ENCODE results near the gene RGCC. TPM values are rescaled to one million over a fixed set of nuclear protein-coding genes. Genes with fewer than 3 reads are reported as not detected.
A peak's percentile ranks its signal among the peaks of the same experiment; 100 is the strongest.

Gene RGCC
- polyA plus RNA-seq, 4 donors = 2.2 to 10.8 (median 7.2) TPM

DNA sequence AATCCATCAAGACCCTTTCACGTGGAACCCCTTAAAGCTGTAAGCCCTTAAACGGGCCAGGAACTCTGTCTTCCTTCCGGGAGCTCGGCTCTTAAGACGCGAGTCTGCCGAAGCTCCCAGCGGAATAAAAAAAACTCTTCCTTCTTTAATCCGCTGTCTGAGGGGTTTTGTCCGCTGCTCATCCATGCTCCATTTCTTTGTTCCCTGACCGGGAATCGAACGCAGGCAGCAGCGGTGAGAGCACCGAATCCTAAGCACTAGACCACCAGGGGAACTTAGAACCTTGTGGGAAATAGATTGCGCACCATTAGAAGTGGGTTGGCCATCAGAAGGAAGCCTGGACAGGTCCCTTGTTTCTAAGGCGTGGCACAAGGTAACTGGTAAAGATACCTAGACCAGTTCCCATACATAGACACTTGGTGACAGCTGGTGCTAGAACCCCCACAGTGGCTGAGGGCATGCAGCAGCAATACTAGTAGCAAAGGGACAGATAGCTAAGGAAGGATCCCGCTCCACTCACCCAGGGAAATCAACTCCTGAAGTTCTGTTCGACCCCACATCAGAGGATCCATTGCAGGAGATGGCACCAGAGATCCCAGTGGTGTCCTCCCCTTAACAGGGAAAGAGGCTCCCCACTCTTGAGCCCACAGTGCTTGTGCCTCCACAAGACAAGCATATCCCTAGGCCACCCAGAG, 1.5 kb upstream of the RGCC start:
- 61 to 66% (median 64%) methylated on average over 19 of the region's 19 CpGs for WGBS, 3 donors
- FAIRE-seq = no peak

DNA sequence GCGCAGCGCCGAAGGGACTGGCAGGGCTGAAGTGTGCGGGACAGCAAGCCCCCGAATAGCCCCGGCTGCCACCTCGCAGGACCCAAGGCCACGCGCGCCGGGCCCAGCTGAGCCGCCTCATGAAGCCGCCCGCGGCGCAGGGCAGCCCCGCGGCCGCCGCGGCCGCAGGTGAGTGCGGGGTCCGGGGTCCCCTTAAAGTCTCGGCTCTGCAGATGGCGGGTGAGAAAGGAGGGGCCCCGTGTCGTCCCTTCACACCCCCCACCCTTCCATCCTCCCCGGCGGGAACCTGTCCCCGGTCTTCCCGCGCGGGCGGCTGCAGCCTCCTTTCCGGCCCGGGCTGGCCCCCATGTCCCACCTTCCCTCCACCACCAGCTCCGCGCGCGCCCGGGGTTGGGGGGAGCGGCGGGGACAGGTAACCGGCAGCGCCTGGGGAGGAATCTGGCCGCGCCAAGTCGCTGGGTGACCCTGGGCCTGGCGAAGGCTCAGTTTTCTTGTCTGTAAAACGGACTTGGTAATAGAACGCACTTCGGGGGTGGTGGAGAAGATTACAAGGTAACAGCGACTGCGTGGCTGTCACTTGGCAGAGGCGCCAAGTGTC, 338 bp downstream of the RGCC start:
- DNase-seq (no peak), FAIRE-seq (no peak)
- no peaks in the 10 kb centered on the region for H3K9me3 ChIP-seq (ENCODE audit: control insufficient read depth in 2 of 2, insufficient read depth in 1 of 2, low read depth in 1 of 2, low read length in 1 of 2)
- 1% methylated on average over 32 to 56 of the region's 56 CpGs for WGBS, 3 donors
- no peaks in the 10 kb centered on the region for H3K36me3 ChIP-seq (ENCODE audit: control insufficient read depth in 3 of 3, insufficient read depth in 2 of 3, low read depth in 1 of 3, low read length in 3 of 3)
- H3K27ac ChIP-seq (ENCODE audit: low read depth in 1 of 3, low read length in 2 of 3) = peak overlapping the region in 2 of 3 donors; percentile 27 to 61
- H3K27me3 ChIP-seq (ENCODE audit: control insufficient read depth in 3 of 3, insufficient read depth in 3 of 3, low read length in 3 of 3) = peaks cover 0 to 40% (median 5%) of the 10 kb centered on the region in 3 donors
- peaks cover 0 to 8% (median 2%) of the 10 kb centered on the region in 3 donors for H3K4me1 ChIP-seq (ENCODE audit: control insufficient read depth in 3 of 3, insufficient read depth in 2 of 3, low read depth in 1 of 3, low read length in 2 of 3)
- H3K4me3 ChIP-seq (ENCODE audit: low read depth in 1 of 3, low read length in 3 of 3) = peak overlapping the region; percentile 40 to 72 (median 61)

More for the DNA sequence above, 1.5 kb upstream of the RGCC start:
- Histone ChIP-seq H3K36me3 (ENCODE audit: control insufficient read depth in 3 of 3, insufficient read depth in 2 of 3, low read depth in 1 of 3, low read length in 3 of 3) (no peaks in the 10 kb centered on the region), H3K9me3 (ENCODE audit: control insufficient read depth in 2 of 2, insufficient read depth in 1 of 2, low read depth in 1 of 2, low read length in 1 of 2) (no peaks in the 10 kb centered on the region), H3K27ac (ENCODE audit: low read depth in 1 of 3, low read length in 2 of 3) (no peak overlapping the region), H3K4me3 (ENCODE audit: low read depth in 1 of 3, low read length in 3 of 3) (no peak overlapping the region), H3K4me1 (ENCODE audit: control insufficient read depth in 3 of 3, insufficient read depth in 2 of 3, low read depth in 1 of 3, low read length in 2 of 3) (peaks cover 0 to 8% (median 2%) of the 10 kb centered on the region in 3 donors), H3K27me3 (ENCODE audit: control insufficient read depth in 3 of 3, insufficient read depth in 3 of 3, low read length in 3 of 3) (peaks cover 0 to 40% (median 5%) of the 10 kb centered on the region in 3 donors)
- peak in 1 of 2 donors; percentile 14 for DNase-seq

DNA sequence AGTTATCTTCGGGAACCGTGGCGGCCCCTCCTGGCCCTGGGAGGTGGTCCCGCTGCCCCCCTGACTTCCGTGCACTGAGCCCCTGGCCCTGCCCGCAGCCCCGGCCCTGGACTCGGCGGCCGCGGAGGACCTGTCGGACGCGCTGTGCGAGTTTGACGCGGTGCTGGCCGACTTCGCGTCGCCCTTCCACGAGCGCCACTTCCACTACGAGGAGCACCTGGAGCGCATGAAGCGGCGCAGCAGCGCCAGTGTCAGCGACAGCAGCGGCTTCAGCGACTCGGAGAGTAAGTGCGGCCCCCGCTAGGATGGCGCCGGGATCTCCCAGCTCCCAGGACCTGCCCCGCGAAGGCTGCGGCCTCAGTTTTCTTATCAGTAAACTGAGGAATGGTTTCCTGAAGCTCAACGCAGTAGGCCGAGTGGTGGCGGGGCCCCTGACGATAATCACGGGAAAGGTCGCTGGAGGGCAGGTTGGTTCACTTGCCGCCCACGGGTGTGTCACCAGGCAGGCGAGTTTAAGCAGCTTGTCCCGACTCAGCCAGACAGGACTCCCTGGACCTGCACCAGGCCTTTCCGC, 924 bp downstream of the RGCC start:
- H3K4me3 ChIP-seq (ENCODE audit: low read depth in 1 of 3, low read length in 3 of 3) = peak overlapping the region; percentile 40 to 72 (median 61)
- peak in 1 of 2 donors; percentile 55 for DNase-seq
- peaks cover 0 to 40% (median 5%) of the 10 kb centered on the region in 3 donors for H3K27me3 ChIP-seq (ENCODE audit: control insufficient read depth in 3 of 3, insufficient read depth in 3 of 3, low read length in 3 of 3)
- no peaks in the 10 kb centered on the region for H3K36me3 ChIP-seq (ENCODE audit: control insufficient read depth in 3 of 3, insufficient read depth in 2 of 3, low read depth in 1 of 3, low read length in 3 of 3)
- 0 to 2% (median 1%) methylated on average over 49 to 50 of the region's 50 CpGs for WGBS, 3 donors
- FAIRE-seq = no peak
- H3K4me1 ChIP-seq (ENCODE audit: control insufficient read depth in 3 of 3, insufficient read depth in 2 of 3, low read depth in 1 of 3, low read length in 2 of 3) = peaks cover 0 to 8% (median 2%) of the 10 kb centered on the region in 3 donors
- H3K9me3 ChIP-seq (ENCODE audit: control insufficient read depth in 2 of 2, insufficient read depth in 1 of 2, low read depth in 1 of 2, low read length in 1 of 2) = no peaks in the 10 kb centered on the region
- peak overlapping the region in 1 of 3 donors; percentile 61 for H3K27ac ChIP-seq (ENCODE audit: low read depth in 1 of 3, low read length in 2 of 3)

DNA sequence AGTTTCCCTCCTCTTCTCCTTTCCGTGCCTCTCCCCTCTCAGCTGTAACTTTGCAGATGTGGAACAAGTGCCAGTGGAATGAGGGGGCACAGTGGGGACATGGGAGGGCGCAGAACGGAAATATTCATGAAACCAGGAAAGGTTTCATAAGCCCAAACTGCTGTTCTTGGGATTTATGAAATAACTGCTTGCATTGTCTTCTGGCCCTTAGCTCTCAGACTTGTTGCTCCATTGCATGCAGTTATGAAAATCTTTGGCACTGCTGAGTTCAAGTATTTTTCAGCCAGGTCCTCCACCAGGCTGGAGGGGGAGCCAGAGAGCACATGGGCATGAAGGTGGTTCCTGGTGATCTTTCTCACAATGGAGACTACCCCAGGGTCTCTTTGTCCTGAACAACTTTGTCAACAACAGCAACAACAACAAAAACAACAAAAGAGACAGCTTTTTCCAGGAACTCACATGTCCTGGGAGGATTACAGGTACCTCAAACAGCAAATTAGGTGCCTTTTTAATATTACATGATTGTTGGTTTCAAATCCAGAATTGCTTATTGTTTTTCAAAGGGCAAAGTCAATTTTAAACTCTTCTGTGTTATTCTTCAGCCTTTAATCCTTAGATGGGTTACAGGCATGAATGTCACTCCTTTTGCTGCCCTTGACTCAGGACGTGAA, 1.5 kb downstream of the RGCC start:
- Histone ChIP-seq H3K27ac (ENCODE audit: low read depth in 1 of 3, low read length in 2 of 3) (peak overlapping the region in 1 of 3 donors; percentile 61), H3K4me3 (ENCODE audit: low read depth in 1 of 3, low read length in 3 of 3) (peak overlapping the region; percentile 40 to 72 (median 61)), H3K9me3 (ENCODE audit: control insufficient read depth in 2 of 2, insufficient read depth in 1 of 2, low read depth in 1 of 2, low read length in 1 of 2) (no peaks in the 10 kb centered on the region), H3K4me1 (ENCODE audit: control insufficient read depth in 3 of 3, insufficient read depth in 2 of 3, low read depth in 1 of 3, low read length in 2 of 3) (peaks cover 0 to 8% (median 2%) of the 10 kb centered on the region in 3 donors), H3K27me3 (ENCODE audit: control insufficient read depth in 3 of 3, insufficient read depth in 3 of 3, low read length in 3 of 3) (peaks cover 0 to 40% (median 5%) of the 10 kb centered on the region in 3 donors), H3K36me3 (ENCODE audit: control insufficient read depth in 3 of 3, insufficient read depth in 2 of 3, low read depth in 1 of 3, low read length in 3 of 3) (no peaks in the 10 kb centered on the region)
- FAIRE-seq = no peak
- WGBS, 3 donors = 36 to 51% (median 44%) methylated on average over 4 of the region's 4 CpGs
- peak; percentile 49 to 51 for DNase-seq

DNA sequence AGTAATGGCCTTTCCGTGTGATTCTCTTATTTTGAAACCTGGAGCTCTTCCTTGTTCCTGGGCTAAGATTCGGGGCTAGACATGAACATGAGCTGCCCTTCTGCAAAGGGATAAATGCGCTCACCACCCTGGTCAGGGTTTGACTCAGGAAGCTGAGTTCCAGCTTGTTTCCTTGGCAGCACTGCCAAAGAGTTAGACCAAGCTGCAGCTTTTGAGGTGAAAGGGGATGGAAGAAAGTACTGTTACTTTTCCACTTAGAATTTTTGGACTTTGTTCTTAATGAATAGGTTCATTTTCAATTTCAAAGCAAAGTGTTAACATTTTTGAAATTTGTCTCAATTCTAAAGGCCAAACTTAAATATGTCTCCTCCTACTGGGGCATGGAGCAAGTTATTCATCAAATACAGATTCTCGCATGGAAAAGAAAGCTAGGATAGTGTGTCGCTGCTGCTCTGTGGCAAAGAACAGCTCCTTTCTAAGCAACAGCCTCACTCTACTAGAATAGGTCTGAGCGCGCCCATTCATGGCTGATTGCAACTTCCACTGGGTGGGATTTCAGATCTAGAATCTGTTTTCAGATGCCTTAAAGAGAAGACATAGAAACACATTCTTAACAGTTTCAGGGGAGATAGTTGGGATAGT, 2.2 kb downstream of the RGCC start:
- DNase-seq (no peak), FAIRE-seq (no peak)
- no peaks in the 10 kb centered on the region for H3K36me3 ChIP-seq (ENCODE audit: control insufficient read depth in 3 of 3, insufficient read depth in 2 of 3, low read depth in 1 of 3, low read length in 3 of 3)
- peaks cover 0 to 8% (median 2%) of the 10 kb centered on the region in 3 donors for H3K4me1 ChIP-seq (ENCODE audit: control insufficient read depth in 3 of 3, insufficient read depth in 2 of 3, low read depth in 1 of 3, low read length in 2 of 3)
- no peaks in the 10 kb centered on the region for H3K9me3 ChIP-seq (ENCODE audit: control insufficient read depth in 2 of 2, insufficient read depth in 1 of 2, low read depth in 1 of 2, low read length in 1 of 2)
- H3K4me3 ChIP-seq (ENCODE audit: low read depth in 1 of 3, low read length in 3 of 3) = no peak overlapping the region
- H3K27me3 ChIP-seq (ENCODE audit: control insufficient read depth in 3 of 3, insufficient read depth in 3 of 3, low read length in 3 of 3) = peaks cover 0 to 40% (median 5%) of the 10 kb centered on the region in 3 donors
- WGBS, 3 donors = 80 to 91% (median 85%) methylated on average over 7 of the region's 7 CpGs
- H3K27ac ChIP-seq (ENCODE audit: low read depth in 1 of 3, low read length in 2 of 3) = no peak overlapping the region

DNA sequence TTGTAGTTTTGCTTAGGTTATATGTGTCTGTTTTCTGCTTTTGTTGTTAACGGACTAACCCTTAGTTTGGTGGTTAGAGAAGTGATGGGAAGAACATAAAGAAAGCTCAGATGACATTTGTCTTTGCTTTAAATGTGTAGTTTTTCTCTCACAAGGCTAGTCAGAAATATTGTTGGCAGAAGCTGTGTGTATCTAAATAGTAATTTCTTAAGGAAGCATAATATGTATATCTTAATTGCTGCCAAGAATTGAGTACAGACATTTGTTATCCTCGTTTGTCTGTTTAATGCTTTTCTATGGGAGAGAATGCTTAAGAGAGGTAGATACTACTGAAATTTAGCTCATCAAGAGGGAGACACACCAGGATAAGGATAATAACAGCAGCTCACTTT, 2.7 kb downstream of the RGCC start:
- 48 to 72% (median 65%) methylated on average over 2 of the region's 2 CpGs for WGBS, 3 donors
- peaks cover 0 to 40% (median 5%) of the 10 kb centered on the region in 3 donors for H3K27me3 ChIP-seq (ENCODE audit: control insufficient read depth in 3 of 3, insufficient read depth in 3 of 3, low read length in 3 of 3)
- FAIRE-seq = no peak

DNA sequence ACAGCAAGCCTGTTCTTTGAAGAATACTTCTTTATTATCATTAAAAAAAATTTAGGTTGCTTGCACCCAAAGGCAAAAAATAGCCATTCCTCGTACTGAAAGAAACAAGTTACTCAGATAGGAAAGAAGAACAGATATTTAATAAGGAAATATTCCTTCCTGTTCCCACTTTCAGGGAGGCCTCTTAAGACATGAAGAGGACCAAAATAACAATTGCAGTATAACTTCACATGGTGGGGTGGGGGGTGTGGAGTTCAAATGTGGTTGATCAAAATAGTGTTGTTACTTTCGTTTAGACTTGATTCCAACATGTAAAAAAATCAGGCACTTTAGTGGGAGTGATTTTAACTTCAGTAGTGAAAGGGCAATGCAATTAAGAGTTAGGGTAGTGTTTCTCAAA, 3.6 kb downstream of the RGCC start:
- Histone ChIP-seq H3K36me3 (ENCODE audit: control insufficient read depth in 3 of 3, insufficient read depth in 2 of 3, low read depth in 1 of 3, low read length in 3 of 3) (no peaks in the 10 kb centered on the region), H3K27ac (ENCODE audit: low read depth in 1 of 3, low read length in 2 of 3) (no peak overlapping the region), H3K27me3 (ENCODE audit: control insufficient read depth in 3 of 3, insufficient read depth in 3 of 3, low read length in 3 of 3) (peaks cover 0 to 33% (median 5%) of the 10 kb centered on the region in 3 donors), H3K9me3 (ENCODE audit: control insufficient read depth in 2 of 2, insufficient read depth in 1 of 2, low read depth in 1 of 2, low read length in 1 of 2) (no peaks in the 10 kb centered on the region), H3K4me3 (ENCODE audit: low read depth in 1 of 3, low read length in 3 of 3) (no peak overlapping the region), H3K4me1 (ENCODE audit: control insufficient read depth in 3 of 3, insufficient read depth in 2 of 3, low read depth in 1 of 3, low read length in 2 of 3) (peaks cover 0 to 8% (median 2%) of the 10 kb centered on the region in 3 donors)
- FAIRE-seq (no peak), DNase-seq (no peak)
- 39 to 44% (median 40%) methylated on average over 2 of the region's 2 CpGs for WGBS, 3 donors

More for the DNA sequence above, 2.7 kb downstream of the RGCC start:
- H3K36me3 ChIP-seq (ENCODE audit: control insufficient read depth in 3 of 3, insufficient read depth in 2 of 3, low read depth in 1 of 3, low read length in 3 of 3) = no peaks in the 10 kb centered on the region
- no peak overlapping the region for H3K4me3 ChIP-seq (ENCODE audit: low read depth in 1 of 3, low read length in 3 of 3)
- H3K27ac ChIP-seq (ENCODE audit: low read depth in 1 of 3, low read length in 2 of 3) = no peak overlapping the region
- H3K4me1 ChIP-seq (ENCODE audit: control insufficient read depth in 3 of 3, insufficient read depth in 2 of 3, low read depth in 1 of 3, low read length in 2 of 3) = peaks cover 0 to 8% (median 2%) of the 10 kb centered on the region in 3 donors
- DNase-seq = no peak
- H3K9me3 ChIP-seq (ENCODE audit: control insufficient read depth in 2 of 2, insufficient read depth in 1 of 2, low read depth in 1 of 2, low read length in 1 of 2) = no peaks in the 10 kb centered on the region

All from small intestine (tissue), 7 donors.